ENCODE data around the gene NFATC2. TPM values are rescaled to one million over a fixed set of nuclear protein-coding genes. Genes with fewer than 3 reads are reported as not detected.

Gene NFATC2
- total and polyA plus RNA-seq, 7 donors: 1.4 to 16.9 (median 5.0) TPM

DNA sequence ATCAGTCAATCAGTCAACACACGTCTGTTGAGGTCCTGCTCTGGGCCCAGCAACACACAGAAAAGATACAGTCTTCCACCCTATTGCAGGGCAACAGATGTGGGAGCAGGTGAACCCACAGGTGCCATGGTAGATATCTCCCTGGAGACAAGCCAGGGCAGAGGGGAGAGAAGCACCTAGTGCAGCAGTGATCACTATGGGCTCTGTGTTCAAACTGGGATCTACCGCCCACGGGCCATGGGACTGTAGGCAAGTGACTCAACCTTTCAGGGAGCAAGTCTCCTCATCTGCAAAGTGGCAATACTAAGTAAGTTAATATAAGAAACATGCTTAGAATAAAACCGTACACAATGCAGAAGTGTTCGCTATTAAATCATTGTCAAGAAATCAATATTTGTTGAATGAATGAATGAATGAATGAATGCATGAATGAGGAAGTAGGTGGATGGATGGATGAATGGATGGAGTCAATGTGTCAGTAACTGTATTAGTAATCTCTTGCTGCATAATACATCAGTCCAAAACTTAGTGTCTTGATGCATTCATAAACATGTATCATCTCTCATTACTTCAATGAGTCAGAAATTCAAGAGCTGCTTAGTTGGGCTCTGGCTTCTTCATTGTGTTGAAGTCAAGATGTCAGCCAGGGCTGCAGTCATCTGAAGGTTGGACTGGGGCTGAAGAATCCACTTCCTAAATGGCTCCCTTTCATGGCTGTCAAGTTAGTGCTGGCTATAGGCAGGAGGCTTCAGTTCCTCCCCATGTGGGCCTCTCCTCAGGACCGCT, 31.9 kb upstream of the NFATC2 start:
- no peaks in the 10 kb centered on the region for H3K27me3 ChIP-seq
- WGBS, 2 donors: 93 to 94% methylated on average over 6 of the region's 6 CpGs
- H3K9me3 ChIP-seq: no peaks in the 10 kb centered on the region
- intact Hi-C loops (cut with DNase I): no loop called here
- H3K4me3 ChIP-seq: no peak overlapping the region
- no peak for TF ChIP-seq POLR2A (IDR thresholded peaks at IDR 0.05)
- no peak for TF ChIP-seq EP300 (IDR thresholded peaks at IDR 0.05)
- no peak for TF ChIP-seq CTCF (IDR thresholded peaks at IDR 0.05)
- no peak for TF ChIP-seq POLR2AphosphoS5 (IDR thresholded peaks at IDR 0.05)
- peaks cover 0 to 8% (median 3%) of the 10 kb centered on the region in 4 donors for H3K4me1 ChIP-seq
- no peaks in the 10 kb centered on the region for H3K36me3 ChIP-seq
- H3K27ac ChIP-seq: peak overlapping the region in 1 of 4 donors; percentile 67
- DNase-seq: no peak

DNA sequence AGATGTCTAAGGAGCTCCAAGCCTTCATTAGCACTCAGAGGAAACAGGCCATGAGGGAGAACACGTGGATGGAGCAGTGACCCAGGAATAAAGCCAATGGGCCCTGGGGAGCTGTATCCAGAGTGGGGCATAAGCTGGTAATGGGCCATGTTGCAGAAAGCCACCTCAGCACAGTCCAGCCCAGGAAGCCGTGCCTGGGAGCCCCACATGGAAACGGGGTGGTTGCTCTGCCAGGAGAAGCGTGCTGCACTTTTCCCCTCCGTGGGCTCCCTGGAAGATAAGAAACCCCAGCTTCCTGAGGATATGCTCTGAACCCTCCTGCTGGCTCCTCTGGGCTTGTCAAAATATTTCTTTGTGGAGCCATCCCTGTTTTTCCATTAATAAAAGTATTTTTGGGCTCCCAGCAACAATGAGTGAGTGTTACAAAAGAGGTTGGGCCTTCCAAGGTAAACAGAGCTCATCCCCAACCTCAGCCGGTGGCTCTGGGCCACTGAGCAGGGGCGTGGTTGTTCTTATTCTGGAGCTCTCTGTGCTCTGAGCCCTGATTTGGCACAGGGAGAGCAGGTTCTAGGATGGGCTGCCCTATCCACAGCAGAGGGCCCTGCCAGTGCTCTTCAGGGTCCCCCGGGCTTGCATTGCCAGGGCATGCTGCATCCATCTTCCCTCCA, 31.2 kb upstream of the NFATC2 start:
- Histone ChIP-seq H3K36me3 (no peaks in the 10 kb centered on the region), H3K4me1 (peaks cover 0 to 8% (median 3%) of the 10 kb centered on the region in 4 donors), H3K9me3 (no peaks in the 10 kb centered on the region), H3K27me3 (no peaks in the 10 kb centered on the region), H3K27ac (peak overlapping the region in 1 of 4 donors; percentile 67), H3K4me3 (no peak overlapping the region)
- TF ChIP-seq POLR2A (IDR thresholded peaks at IDR 0.05): no peak
- TF ChIP-seq POLR2AphosphoS5 (IDR thresholded peaks at IDR 0.05): no peak
- TF ChIP-seq CTCF (IDR thresholded peaks at IDR 0.05): no peak
- TF ChIP-seq EP300 (IDR thresholded peaks at IDR 0.05): no peak
- intact Hi-C loops (cut with DNase I): no loop called here
- 73 to 74% methylated on average over 8 of the region's 8 CpGs for WGBS, 2 donors
- no peak for DNase-seq

GRCh38 chr20:51571460-51571794, 28.9 kb upstream of the NFATC2 start:
- no peaks in the 10 kb centered on the region for H3K36me3 ChIP-seq
- DNase-seq: no peak
- H3K27me3 ChIP-seq: no peaks in the 10 kb centered on the region
- no peak overlapping the region for H3K4me3 ChIP-seq
- peak overlapping the region in 1 of 4 donors; percentile 67 for H3K27ac ChIP-seq
- intact Hi-C loops (cut with DNase I): no loop called here
- no peaks in the 10 kb centered on the region for H3K9me3 ChIP-seq
- 83 to 96% methylated on average over 4 of the region's 4 CpGs for WGBS, 2 donors
- TF ChIP-seq POLR2AphosphoS5 (IDR thresholded peaks at IDR 0.05): no peak
- TF ChIP-seq CTCF (IDR thresholded peaks at IDR 0.05): no peak
- no peak for TF ChIP-seq POLR2A (IDR thresholded peaks at IDR 0.05)
- TF ChIP-seq EP300 (IDR thresholded peaks at IDR 0.05): no peak
- H3K4me1 ChIP-seq: peaks cover 0 to 8% (median 3%) of the 10 kb centered on the region in 4 donors

DNA sequence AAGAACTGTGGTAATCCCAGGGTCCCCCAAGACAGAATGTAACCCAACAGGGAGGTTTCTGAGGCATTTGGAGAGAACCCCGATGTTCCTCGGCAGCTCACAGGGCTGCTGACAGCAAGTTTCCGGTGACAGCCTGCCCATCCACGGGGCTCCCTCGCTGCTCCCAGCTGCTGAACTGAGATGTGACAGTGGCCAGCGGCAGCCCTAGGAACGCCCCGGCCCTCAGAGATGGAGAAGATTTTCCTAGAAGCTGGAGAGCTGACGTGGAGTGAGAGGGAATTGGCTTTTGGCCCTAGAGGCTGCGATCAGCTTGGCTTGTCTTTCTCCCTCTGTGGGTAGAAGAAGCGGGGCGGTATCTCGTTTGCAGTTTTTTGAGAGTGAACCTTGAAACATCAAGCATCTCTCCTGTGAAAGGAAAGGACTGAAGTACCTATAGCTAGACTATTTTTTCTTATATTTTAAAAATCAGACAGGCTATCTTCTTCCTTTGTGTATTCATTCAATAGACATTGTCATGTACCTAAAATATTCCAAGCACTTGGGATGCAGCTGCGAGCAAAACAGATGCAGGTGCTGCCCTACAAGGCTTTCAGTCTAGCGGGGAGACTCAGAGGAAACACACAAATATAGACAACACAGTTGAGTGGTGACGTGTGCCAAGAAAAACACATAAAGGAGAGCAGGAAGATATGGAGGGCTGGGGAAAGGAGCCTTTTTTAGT, 28.4 kb upstream of the NFATC2 start:
- no peaks in the 10 kb centered on the region for H3K27me3 ChIP-seq
- H3K9me3 ChIP-seq: no peaks in the 10 kb centered on the region
- H3K4me1 ChIP-seq: peaks cover 0 to 12% (median 8%) of the 10 kb centered on the region in 4 donors
- TF ChIP-seq EP300 (IDR thresholded peaks at IDR 0.05) (no peak), CTCF (IDR thresholded peaks at IDR 0.05) (no peak), POLR2A (IDR thresholded peaks at IDR 0.05) (no peak), POLR2AphosphoS5 (IDR thresholded peaks at IDR 0.05) (no peak)
- intact Hi-C loops (cut with DNase I): no loop called here
- no peaks in the 10 kb centered on the region for H3K36me3 ChIP-seq
- 58% methylated on average over 16 of the region's 16 CpGs for WGBS, 2 donors
- DNase-seq: no peak
- H3K27ac ChIP-seq: peak overlapping the region in 3 of 4 donors; percentile 30 to 67 (median 46)
- H3K4me3 ChIP-seq: peak overlapping the region in 1 of 4 donors; percentile 14
